GM20000 (cell line): ENCODE measurements around the gene PFKL.
A peak's percentile ranks its signal among the peaks of the same experiment; 100 is the strongest.

Experiments used
- DNase-seq: peaks from one replicate; pipeline ENCODE4 v3.0.0; 2012; ENCODE audit warnings: low spot score
- CTCF ChIP-seq: IDR thresholded peaks from 2 replicates; pipeline ENCODE4 v1.5.1; 2012; ENCODE audit warnings: mild to moderate bottlenecking, control low read depth; ENCODE audit errors: extremely low read depth, missing control alignments

Gene PFKL

GRCh38 chr21:44267655-44268142 is 32.2 kb upstream of the PFKL start:
- DNase-seq = no peak
- peak; percentile 10 for TF ChIP-seq CTCF

- no peak for DNase-seq
- TF ChIP-seq CTCF = no peak
These were observed 30.8 kb upstream of the PFKL start for GRCh38 chr21:44269090-44269489.

- no peak for TF ChIP-seq CTCF
- no peak for DNase-seq
These were observed 28.1 kb upstream of the PFKL start for GRCh38 chr21:44271558-44272283.

GRCh38 chr21:44272284-44272858 is 27.5 kb upstream of the PFKL start:
- no peak for DNase-seq
- TF ChIP-seq CTCF = no peak

GRCh38 chr21:44273046-44273445 is 26.8 kb upstream of the PFKL start:
- TF ChIP-seq CTCF = no peak
- DNase-seq = no peak

GRCh38 chr21:44275041-44275440 is 24.8 kb upstream of the PFKL start:
- TF ChIP-seq CTCF = no peak
- no peak for DNase-seq
